GM12873 (cell line): Measurements from ENCODE around the gene LASP1.

Source experiments
- CTCF ChIP-seq: IDR thresholded peaks from 2 replicates; pipeline ENCODE4 v1.5.1; 2012; ENCODE audit warnings: low read depth, mild to moderate bottlenecking, moderate library complexity, low read length, control low read depth; ENCODE audit not compliant: insufficient read depth; ENCODE audit errors: missing control alignments

The LASP1 gene

GRCh38 chr17:38908676-38909181 is 38.9 kb downstream of the LASP1 start:
- no peak for TF ChIP-seq CTCF

- TF ChIP-seq CTCF = no peak
Measured at GRCh38 chr17:38910325-38910724, 40.5 kb downstream of the LASP1 start.

- no peak for TF ChIP-seq CTCF
Measured at GRCh38 chr17:38911081-38911730, 41.3 kb downstream of the LASP1 start.

- no peak for TF ChIP-seq CTCF
Measured at GRCh38 chr17:38912221-38912813, 42.5 kb downstream of the LASP1 start.

GRCh38 chr17:38914741-38915638 is 45.1 kb downstream of the LASP1 start:
- no peak for TF ChIP-seq CTCF

GRCh38 chr17:38915639-38915995 is 45.8 kb downstream of the LASP1 start:
- no peak for TF ChIP-seq CTCF

- no peak for TF ChIP-seq CTCF
Measured at GRCh38 chr17:38916771-38917170, 46.9 kb downstream of the LASP1 start.
